Fibroblast of skin of back (primary cell): Measurements from ENCODE around the gene ZNF526.
"Not testable (repeated sequence)": the region's sequence is repeated elsewhere in the genome, so short reads cannot be mapped to it uniquely, and the experiment has no call there.

Experiments used
- DNase-seq: peaks from one replicate; pipeline ENCODE4 v3.0.0-alpha.2; 2013

Gene ZNF526

GRCh38 chr19:42266928-42267603 is 47.0 kb downstream of the ZNF526 start:
- not testable (repeated sequence) for DNase-seq

DNA sequence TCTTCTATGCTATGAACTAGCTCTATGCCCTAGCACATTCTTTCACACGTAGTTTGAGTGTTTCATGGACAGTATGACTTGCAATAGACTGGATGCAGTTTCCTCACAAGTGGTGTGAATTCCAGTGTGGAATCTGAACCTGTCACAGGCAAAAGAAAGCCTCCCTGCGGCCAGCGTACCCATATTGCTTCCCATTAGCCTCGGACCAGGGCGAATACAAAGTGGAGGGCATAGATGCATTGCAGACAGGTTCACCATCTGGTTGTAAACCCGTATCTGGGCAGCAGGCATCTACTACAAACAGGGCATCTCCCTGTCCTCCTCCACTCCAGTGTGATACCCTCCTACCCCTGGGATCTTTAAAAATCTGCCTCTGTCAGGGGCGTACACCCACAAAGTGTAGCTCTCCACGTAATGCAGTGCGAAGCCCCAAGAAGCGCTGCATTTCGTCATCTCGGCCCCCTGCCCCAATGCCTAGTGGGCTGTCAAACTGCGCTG is 47.6 kb downstream of the ZNF526 start:
- DNase-seq = no peak

GRCh38 chr19:42268142-42268703 is 48.1 kb downstream of the ZNF526 start:
- peak; percentile 99 for DNase-seq

DNA sequence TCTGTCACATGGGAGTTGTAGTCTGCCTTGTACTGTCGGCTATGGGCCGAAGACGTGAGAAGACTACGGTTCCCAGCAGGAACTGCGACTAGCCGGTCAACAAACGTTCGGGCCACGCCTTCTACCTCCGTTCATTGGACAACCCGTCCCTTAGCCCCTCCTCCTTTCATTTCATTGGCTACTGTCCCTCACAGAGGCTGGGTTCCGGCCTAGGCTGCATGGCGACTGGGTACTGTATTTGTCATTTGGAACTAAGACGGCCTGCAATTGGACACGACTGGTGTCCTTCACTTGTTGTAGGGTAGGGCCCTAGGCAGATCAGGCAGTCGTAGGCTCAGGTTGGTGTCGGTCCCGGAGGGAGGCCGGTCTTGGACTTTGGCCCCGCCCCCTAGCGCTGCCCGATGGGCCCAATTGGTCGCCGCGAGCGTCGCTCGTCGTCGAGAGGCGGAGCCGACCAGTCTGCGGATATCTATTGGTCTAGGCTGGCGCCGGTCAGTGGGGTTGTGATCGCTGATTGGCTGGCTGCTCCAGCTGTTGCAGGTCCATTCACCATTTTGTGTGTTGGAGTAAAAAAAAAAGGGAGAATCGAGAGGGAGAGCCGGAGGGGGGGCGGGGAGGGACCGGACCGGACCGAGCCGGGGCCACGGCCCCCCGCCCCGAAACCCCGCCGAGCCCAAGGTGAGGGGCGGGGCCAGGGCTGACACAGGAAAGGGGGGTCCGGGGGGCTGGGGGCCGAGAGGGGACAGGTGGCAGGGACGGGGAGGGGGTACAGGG is 48.8 kb downstream of the ZNF526 start, which contains the start of gene CIC:
Gene CIC, plus strand, starts transcription at position 549 of the 774 bp plus-strand sequence. CDS start 2,532 bp downstream, outside the sequence.
- peak; percentile 100 for DNase-seq

- no peak for DNase-seq
Measured at GRCh38 chr19:42269478-42270345, 49.6 kb downstream of the ZNF526 start.

DNA sequence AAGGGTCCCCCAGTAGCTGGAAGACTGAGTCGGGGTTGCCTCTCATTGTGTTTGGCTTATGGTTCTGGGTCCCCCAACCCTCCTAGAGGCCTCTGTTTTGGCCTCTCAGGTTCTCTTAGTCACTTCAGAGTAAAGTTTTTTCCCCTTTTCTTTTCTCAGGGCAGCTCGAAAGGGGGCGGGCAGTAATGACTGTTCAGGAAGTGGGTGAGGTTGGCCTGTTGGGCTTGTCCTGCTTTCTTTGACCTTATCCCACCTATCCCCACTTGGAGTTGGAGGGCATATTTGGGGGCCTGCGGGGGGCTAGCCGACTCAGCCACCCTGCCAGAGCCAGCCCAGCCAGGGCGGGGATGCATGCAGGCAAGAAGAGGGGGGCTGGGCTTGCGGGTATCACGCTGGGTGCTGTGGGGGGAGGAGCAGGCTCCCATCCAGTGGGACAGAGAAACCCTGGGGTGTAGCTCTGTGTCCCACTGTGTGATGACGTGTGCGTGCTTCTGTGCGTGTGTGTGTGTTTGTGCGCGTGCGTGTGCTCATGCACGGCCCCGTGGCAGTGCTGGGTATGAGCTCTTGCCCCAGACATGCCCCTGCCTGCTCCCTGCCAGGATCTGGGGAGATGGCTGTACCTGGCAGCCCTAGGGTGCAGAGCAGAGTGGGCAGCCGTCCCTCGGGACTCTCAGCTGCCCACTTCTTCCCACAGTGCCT is 50.4 kb downstream of the ZNF526 start:
- DNase-seq = peak; percentile 82

DNA sequence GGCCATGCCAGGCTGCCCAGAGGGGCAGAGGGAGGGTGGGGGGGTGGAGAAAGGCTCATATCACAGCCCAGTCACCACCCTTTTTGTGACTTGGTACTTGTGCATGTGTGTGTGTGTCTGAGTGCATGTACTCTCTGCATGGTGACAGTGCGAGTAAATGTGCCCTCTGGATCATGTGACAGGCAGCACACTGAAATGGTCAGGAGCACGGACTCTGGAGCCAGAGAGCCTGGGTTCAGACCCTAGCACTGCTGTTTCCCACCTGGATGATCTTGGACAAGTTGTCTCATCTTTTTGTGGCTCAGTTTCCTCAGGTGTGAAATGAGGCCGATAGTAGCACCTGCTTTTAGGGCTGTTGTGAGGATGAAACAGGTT is 50.9 kb downstream of the ZNF526 start:
- DNase-seq = no peak

- no peak for DNase-seq
Measured at GRCh38 chr19:42271861-42272534, 51.9 kb downstream of the ZNF526 start.

DNA sequence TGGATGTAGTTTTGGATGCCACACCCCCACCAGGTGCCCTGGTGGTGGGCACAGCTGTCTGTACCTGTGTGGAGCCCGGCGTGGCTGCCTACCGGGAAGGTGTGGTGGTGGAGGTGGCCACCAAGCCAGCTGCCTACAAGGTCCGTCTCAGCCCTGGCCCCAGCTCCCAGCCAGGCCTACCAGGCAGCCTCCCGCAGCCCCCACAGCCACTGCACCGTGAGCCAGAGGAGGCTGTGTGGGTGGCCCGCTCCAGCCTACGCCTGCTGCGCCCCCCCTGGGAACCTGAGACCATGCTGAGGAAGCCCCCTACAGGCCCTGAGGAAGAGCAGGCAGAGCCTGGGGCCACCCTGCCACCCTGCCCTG is 52.4 kb downstream of the ZNF526 start:
- no peak for DNase-seq

GRCh38 chr19:42272989-42273406 is 52.9 kb downstream of the ZNF526 start:
- DNase-seq = no peak

DNA sequence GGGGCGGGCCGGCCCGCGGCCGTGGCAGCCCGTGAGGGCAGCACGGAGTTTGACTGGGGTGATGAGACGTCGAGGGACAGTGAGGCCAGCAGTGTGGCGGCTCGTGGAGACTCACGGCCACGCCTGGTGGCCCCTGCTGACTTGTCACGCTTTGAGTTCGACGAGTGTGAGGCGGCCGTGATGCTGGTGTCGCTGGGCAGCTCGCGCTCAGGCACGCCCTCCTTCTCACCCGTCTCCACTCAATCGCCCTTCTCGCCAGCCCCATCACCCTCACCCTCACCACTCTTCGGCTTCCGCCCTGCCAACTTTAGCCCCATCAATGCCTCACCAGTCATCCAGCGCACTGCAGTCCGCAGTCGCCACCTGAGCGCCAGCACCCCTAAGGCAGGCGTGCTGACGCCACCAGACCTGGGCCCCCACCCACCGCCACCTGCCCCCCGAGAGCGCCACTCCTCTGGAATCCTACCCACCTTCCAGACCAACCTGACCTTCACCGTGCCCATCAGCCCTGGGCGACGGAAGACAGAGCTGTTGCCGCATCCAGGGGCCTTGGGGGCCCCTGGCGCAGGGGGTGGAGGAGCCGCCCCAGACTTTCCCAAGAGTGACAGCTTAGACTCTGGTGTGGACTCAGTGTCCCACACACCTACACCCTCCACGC is 53.4 kb downstream of the ZNF526 start:
- no peak for DNase-seq

- no peak for DNase-seq
Measured at GRCh38 chr19:42274065-42274682, 54.1 kb downstream of the ZNF526 start.

DNA sequence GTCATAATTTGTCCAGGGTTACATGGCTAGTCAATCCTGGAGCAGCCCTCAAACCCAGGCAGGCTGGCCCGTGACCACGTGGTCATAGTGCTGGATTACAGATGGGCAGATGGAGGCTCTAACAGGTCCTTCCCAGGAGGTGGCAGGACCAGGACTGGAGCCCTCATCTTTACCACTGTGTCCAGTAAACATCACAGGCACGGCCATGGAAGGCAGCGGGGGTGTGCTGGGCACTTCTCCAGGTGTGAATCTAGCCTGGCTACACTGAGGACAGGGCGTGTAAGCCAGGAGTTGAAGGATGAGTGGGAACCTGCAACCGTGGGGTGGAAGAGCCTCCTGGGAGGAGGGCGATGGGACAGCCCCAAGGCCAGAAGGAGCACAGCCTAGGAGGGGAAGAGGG is 55.0 kb downstream of the ZNF526 start:
- DNase-seq = no peak

DNA sequence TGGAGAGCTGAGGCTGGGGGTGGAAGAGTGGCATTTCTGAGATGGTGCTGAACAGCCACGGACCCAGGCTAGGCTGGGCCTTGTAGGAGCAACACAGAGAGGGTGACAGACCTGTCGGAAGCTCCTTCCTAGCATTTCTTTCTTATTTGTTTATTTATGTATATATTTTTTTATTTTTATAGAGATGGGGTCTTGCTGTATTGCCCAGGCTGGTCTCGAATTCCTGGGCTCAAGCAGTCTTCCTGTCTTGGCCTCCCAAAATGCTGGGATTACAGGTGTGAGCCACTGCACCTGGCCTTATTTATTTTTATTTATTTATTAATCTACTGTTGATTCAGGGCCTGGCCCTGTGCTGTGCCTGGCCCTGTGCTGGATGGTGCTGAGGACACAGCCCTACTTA is 55.4 kb downstream of the ZNF526 start:
- DNase-seq = no peak

GRCh38 chr19:42276284-42276683 is 56.2 kb downstream of the ZNF526 start:
- DNase-seq = no peak

GRCh38 chr19:42276821-42277220 is 56.7 kb downstream of the ZNF526 start:
- DNase-seq = no peak
